ENCODE measurements around the gene GIMAP5. TPM values are rescaled to one million over a fixed set of nuclear protein-coding genes. Genes with fewer than 3 reads are reported as not detected.

The GIMAP5 gene
- polyA plus RNA-seq, 1 of the 3 experiments (the other 2 are of a cell fraction): not detected

DNA sequence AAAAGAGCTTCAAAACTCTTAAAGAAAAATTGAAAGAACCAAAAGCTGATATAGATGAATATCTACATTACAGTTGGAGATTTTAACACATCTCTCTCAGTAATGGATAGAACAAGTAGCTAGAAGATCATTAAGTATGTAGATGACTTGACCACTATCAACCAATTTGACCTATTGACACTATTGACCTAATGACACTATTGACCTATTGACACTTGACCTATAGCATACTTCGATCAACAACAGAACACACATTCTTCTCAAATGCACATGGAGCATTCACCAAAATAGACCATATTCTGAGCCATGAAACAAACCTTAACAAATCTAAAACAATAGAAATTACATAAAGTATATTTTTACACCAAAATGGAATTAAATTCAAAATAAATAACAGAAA, 22.3 kb downstream of the GIMAP5 start (continued):
- TF ChIP-seq, protein P1, sequence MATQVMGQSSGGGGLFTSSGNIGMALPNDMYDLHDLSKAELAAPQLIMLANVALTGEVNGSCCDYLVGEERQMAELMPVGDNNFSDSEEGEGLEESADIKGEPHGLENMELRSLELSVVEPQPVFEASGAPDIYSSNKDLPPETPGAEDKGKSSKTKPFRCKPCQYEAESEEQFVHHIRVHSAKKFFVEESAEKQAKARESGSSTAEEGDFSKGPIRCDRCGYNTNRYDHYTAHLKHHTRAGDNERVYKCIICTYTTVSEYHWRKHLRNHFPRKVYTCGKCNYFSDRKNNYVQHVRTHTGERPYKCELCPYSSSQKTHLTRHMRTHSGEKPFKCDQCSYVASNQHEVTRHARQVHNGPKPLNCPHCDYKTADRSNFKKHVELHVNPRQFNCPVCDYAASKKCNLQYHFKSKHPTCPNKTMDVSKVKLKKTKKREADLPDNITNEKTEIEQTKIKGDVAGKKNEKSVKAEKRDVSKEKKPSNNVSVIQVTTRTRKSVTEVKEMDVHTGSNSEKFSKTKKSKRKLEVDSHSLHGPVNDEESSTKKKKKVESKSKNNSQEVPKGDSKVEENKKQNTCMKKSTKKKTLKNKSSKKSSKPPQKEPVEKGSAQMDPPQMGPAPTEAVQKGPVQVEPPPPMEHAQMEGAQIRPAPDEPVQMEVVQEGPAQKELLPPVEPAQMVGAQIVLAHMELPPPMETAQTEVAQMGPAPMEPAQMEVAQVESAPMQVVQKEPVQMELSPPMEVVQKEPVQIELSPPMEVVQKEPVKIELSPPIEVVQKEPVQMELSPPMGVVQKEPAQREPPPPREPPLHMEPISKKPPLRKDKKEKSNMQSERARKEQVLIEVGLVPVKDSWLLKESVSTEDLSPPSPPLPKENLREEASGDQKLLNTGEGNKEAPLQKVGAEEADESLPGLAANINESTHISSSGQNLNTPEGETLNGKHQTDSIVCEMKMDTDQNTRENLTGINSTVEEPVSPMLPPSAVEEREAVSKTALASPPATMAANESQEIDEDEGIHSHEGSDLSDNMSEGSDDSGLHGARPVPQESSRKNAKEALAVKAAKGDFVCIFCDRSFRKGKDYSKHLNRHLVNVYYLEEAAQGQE (IDR thresholded peaks at IDR 0.05; ENCODE audit: low read depth, low read length): no peak
- no peak for TF ChIP-seq NFIC (IDR thresholded peaks at IDR 0.05; ENCODE audit: borderline replicate concordance)
- TF ChIP-seq, protein P2, sequence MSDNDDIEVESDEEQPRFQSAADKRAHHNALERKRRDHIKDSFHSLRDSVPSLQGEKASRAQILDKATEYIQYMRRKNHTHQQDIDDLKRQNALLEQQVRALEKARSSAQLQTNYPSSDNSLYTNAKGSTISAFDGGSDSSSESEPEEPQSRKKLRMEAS (IDR thresholded peaks at IDR 0.05; ENCODE audit: low read depth): no peak
- no peak for TF ChIP-seq SIN3A (IDR thresholded peaks at IDR 0.05; ENCODE audit: borderline replicate concordance, low read depth, low read length)
- no peak for TF ChIP-seq PBX3 (IDR thresholded peaks at IDR 0.05)
- no peak for TF ChIP-seq CHD2 (IDR thresholded peaks at IDR 0.05; ENCODE audit: low read length, partially characterized antibody)
- TF ChIP-seq USF2 (IDR thresholded peaks at IDR 0.05; ENCODE audit: borderline replicate concordance, low read depth, low read length): no peak

DNA sequence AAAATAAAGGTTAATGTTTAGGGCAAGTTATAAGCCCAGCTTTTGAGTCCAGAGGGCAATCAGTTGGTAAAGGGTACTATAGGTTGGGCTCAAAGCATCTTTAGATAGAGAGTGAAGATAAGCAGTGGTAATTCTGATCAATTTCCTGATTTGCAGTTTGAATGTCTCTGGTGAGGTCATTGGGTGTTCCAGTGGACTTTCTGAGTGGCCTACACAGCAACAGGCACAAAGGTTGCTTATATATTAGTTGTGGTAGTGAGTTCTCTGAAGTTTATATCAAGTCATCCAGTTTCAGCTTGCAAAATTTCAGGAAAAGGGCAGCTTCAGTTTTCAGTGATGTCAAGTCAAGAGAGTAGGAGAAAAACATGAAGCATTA, 29.1 kb downstream of the GIMAP5 start:
- H3K4me1 ChIP-seq (ENCODE audit: control insufficient read depth in 1 of 2, insufficient read depth in 2 of 2, low read depth in 1 of 2, low read length in 1 of 2): no peaks in the 10 kb centered on the region
- no peaks in the 10 kb centered on the region for H4K20me1 ChIP-seq (ENCODE audit: insufficient read depth)
- H3K4me3 ChIP-seq (ENCODE audit: low read depth in 2 of 2, low read length in 1 of 2): no peak overlapping the region
- no peaks in the 10 kb centered on the region for H3K9me2 ChIP-seq
- POLR2A ChIA-PET: no interaction called here
- H3K4me2 ChIP-seq: no peak overlapping the region
- DNase-seq: no peak
- no peak overlapping the region for H3K9ac ChIP-seq
- no peak overlapping the region for H2AFZ ChIP-seq (ENCODE audit: low read depth)
- no peaks in the 10 kb centered on the region for H3K9me3 ChIP-seq
- H3F3A ChIP-seq (replicated peaks; ENCODE audit: insufficient read depth): no peaks in the 10 kb centered on the region
- CTCF ChIA-PET: interaction anchor here (0.6 to 4.8 kb wide), 4 partner anchors 9 to 318 kb away, joined by 3 to 25 read pairs (median 4); no protein-coding TSS in a partner anchor
- H3K79me2 ChIP-seq (ENCODE audit: insufficient read depth): no peaks in the 10 kb centered on the region
- H3K27ac ChIP-seq (ENCODE audit: low read depth in 2 of 2, low read length in 1 of 2): no peak overlapping the region
- H3K36me3 ChIP-seq (replicated peaks in 1 of 2; ENCODE audit: control insufficient read depth in 1 of 2, insufficient read depth in 2 of 2, low read length in 1 of 2): no peaks in the 10 kb centered on the region
- no peaks in the 10 kb centered on the region for H3K27me3 ChIP-seq (ENCODE audit: insufficient read depth)
- TF ChIP-seq NRF1 (IDR thresholded peaks at IDR 0.05; ENCODE audit: low read depth, low read length): no peak
- no peak for TF ChIP-seq FOXM1 (IDR thresholded peaks at IDR 0.05; ENCODE audit: low read depth)
- TF ChIP-seq FOXJ3 (CRISPR knock-in tag; IDR thresholded peaks at IDR 0.05): no peak
- TF ChIP-seq USF2 (IDR thresholded peaks at IDR 0.05; ENCODE audit: borderline replicate concordance, low read depth, low read length): no peak
- TF ChIP-seq, protein P1 (IDR thresholded peaks at IDR 0.05; ENCODE audit: low read depth, low read length): no peak
- no peak for TF ChIP-seq RFX5 (IDR thresholded peaks at IDR 0.05; ENCODE audit: low read length)
- no peak for TF ChIP-seq GATA2 (CRISPR knock-in tag; IDR thresholded peaks at IDR 0.05)
- TF ChIP-seq NFIC (IDR thresholded peaks at IDR 0.05; ENCODE audit: borderline replicate concordance): no peak
- no peak for TF ChIP-seq SIN3A (IDR thresholded peaks at IDR 0.05; ENCODE audit: borderline replicate concordance, low read depth, low read length)
- TF ChIP-seq TCF12 (IDR thresholded peaks at IDR 0.05): no peak
- TF ChIP-seq FOSL2 (IDR thresholded peaks at IDR 0.05; ENCODE audit: borderline replicate concordance, low read depth): no peak
- TF ChIP-seq RCOR1 (IDR thresholded peaks at IDR 0.05; ENCODE audit: low read length): no peak
- TF ChIP-seq POLR2AphosphoS5 (IDR thresholded peaks at IDR 0.05; ENCODE audit: low read depth, low read length): no peak
- no peak for TF ChIP-seq IRF3 (IDR thresholded peaks at IDR 0.05; ENCODE audit: low read depth, low read length)
- TF ChIP-seq YY1 (IDR thresholded peaks at IDR 0.05; ENCODE audit: low read depth): no peak
- TF ChIP-seq MXI1 (IDR thresholded peaks at IDR 0.05; ENCODE audit: low read depth, low read length): no peak
- TF ChIP-seq TEAD4 (IDR thresholded peaks at IDR 0.05; ENCODE audit: borderline replicate concordance, insufficient read depth): no peak
